ENCODE results near the gene EGFR. TPM values are rescaled to one million over a fixed set of nuclear protein-coding genes. Genes with fewer than 3 reads are reported as not detected.
A peak's percentile ranks its signal among the peaks of the same experiment; 100 is the strongest.

Gene EGFR
- total and polyA plus RNA-seq, 2 donors (not counting 1 experiment from before 2014, with no cell fraction given): 55.3 to 62.8 TPM

GRCh38 chr7:55255496-55256445, 237.0 kb downstream of the EGFR start:
- peak overlapping the region; percentile 68 for H3K27ac ChIP-seq (ENCODE audit: insufficient read depth, low read length)
- DNase-seq (ENCODE audit: low read depth in 2 of 2): peak; percentile 70 to 72

GRCh38 chr7:55258631-55259030, 239.8 kb downstream of the EGFR start:
- no peak for DNase-seq (ENCODE audit: low read depth in 2 of 2)
- H3K4me2 ChIP-seq (ENCODE audit: extremely low read depth, insufficient read depth, low read length): no peak overlapping the region
- H3K4me3 ChIP-seq (replicated peaks in 1 of 4; ENCODE audit: control extremely low read depth in 1 of 4, insufficient read depth in 1 of 4, low read depth in 3 of 4, low read length in 4 of 4): no peak overlapping the region
- H4K20me1 ChIP-seq (ENCODE audit: control insufficient read depth, extremely low read depth, insufficient read depth, low read length): no peaks in the 10 kb centered on the region
- H2AFZ ChIP-seq (ENCODE audit: low read length): no peak overlapping the region
- TF ChIP-seq, protein P1, sequence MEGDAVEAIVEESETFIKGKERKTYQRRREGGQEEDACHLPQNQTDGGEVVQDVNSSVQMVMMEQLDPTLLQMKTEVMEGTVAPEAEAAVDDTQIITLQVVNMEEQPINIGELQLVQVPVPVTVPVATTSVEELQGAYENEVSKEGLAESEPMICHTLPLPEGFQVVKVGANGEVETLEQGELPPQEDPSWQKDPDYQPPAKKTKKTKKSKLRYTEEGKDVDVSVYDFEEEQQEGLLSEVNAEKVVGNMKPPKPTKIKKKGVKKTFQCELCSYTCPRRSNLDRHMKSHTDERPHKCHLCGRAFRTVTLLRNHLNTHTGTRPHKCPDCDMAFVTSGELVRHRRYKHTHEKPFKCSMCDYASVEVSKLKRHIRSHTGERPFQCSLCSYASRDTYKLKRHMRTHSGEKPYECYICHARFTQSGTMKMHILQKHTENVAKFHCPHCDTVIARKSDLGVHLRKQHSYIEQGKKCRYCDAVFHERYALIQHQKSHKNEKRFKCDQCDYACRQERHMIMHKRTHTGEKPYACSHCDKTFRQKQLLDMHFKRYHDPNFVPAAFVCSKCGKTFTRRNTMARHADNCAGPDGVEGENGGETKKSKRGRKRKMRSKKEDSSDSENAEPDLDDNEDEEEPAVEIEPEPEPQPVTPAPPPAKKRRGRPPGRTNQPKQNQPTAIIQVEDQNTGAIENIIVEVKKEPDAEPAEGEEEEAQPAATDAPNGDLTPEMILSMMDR (conservative IDR thresholded peaks at IDR 0.05 in 1 of 2, IDR thresholded peaks at IDR 0.05 in 1 of 2; ENCODE audit: low read depth in 1 of 2, low read length in 2 of 2): no peak
- no peak for TF ChIP-seq EZH2 (IDR thresholded peaks at IDR 0.05; ENCODE audit: low read length, missing control alignments)
- H3K27ac ChIP-seq (ENCODE audit: insufficient read depth, low read length): no peak overlapping the region
- peaks cover 3% of the 10 kb centered on the region for H3K27me3 ChIP-seq (ENCODE audit: control insufficient read depth, insufficient read depth, low read length)
- H3K9ac ChIP-seq (ENCODE audit: insufficient read depth, low read length): no peak overlapping the region
- no peaks in the 10 kb centered on the region for H3K79me2 ChIP-seq (ENCODE audit: control insufficient read depth, insufficient read depth, low read length)
- H3K36me3 ChIP-seq (ENCODE audit: control insufficient read depth, insufficient read depth, low read length): no peaks in the 10 kb centered on the region
- H3K4me1 ChIP-seq (ENCODE audit: control insufficient read depth, extremely low read depth, insufficient read depth, low read length): peaks cover 5% of the 10 kb centered on the region
- H3K9me3 ChIP-seq (ENCODE audit: control insufficient read depth, insufficient read depth, low read depth, low read length): no peaks in the 10 kb centered on the region

More at GRCh38 chr7:55255496-55256445, 237.0 kb downstream of the EGFR start:
- H3K27me3 ChIP-seq (ENCODE audit: control insufficient read depth, insufficient read depth, low read length): no peaks in the 10 kb centered on the region
- peak overlapping the region; percentile 70 for H3K9ac ChIP-seq (ENCODE audit: insufficient read depth, low read length)
- H3K79me2 ChIP-seq (ENCODE audit: control insufficient read depth, insufficient read depth, low read length): no peaks in the 10 kb centered on the region
- peak overlapping the region; percentile 67 to 70 (median 68) for H3K4me3 ChIP-seq (replicated peaks in 1 of 4; ENCODE audit: control extremely low read depth in 1 of 4, insufficient read depth in 1 of 4, low read depth in 3 of 4, low read length in 4 of 4)
- no peaks in the 10 kb centered on the region for H3K9me3 ChIP-seq (ENCODE audit: control insufficient read depth, insufficient read depth, low read depth, low read length)
- H3K36me3 ChIP-seq (ENCODE audit: control insufficient read depth, insufficient read depth, low read length): no peaks in the 10 kb centered on the region
- no peak for TF ChIP-seq EZH2 (IDR thresholded peaks at IDR 0.05; ENCODE audit: low read length, missing control alignments)
- TF ChIP-seq, protein P1 (conservative IDR thresholded peaks at IDR 0.05 in 1 of 2, IDR thresholded peaks at IDR 0.05 in 1 of 2; ENCODE audit: low read depth in 1 of 2, low read length in 2 of 2): peak; percentile 62 to 85
- peaks cover 5% of the 10 kb centered on the region for H3K4me1 ChIP-seq (ENCODE audit: control insufficient read depth, extremely low read depth, insufficient read depth, low read length)
- H3K4me2 ChIP-seq (ENCODE audit: extremely low read depth, insufficient read depth, low read length): peak overlapping the region; percentile 99
- H2AFZ ChIP-seq (ENCODE audit: low read length): peak overlapping the region; percentile 96
- H4K20me1 ChIP-seq (ENCODE audit: control insufficient read depth, extremely low read depth, insufficient read depth, low read length): no peaks in the 10 kb centered on the region

- no peak for DNase-seq (ENCODE audit: low read depth in 2 of 2)
- no peak overlapping the region for H3K9ac ChIP-seq (ENCODE audit: insufficient read depth, low read length)
- H3K4me1 ChIP-seq (ENCODE audit: control insufficient read depth, extremely low read depth, insufficient read depth, low read length): peaks cover 3% of the 10 kb centered on the region
- H3K36me3 ChIP-seq (ENCODE audit: control insufficient read depth, insufficient read depth, low read length): no peaks in the 10 kb centered on the region
- H3K27me3 ChIP-seq (ENCODE audit: control insufficient read depth, insufficient read depth, low read length): peaks cover 3% of the 10 kb centered on the region
- no peaks in the 10 kb centered on the region for H3K9me3 ChIP-seq (ENCODE audit: control insufficient read depth, insufficient read depth, low read depth, low read length)
- TF ChIP-seq, protein P1 (conservative IDR thresholded peaks at IDR 0.05 in 1 of 2, IDR thresholded peaks at IDR 0.05 in 1 of 2; ENCODE audit: low read depth in 1 of 2, low read length in 2 of 2): no peak
- no peak overlapping the region for H3K4me3 ChIP-seq (replicated peaks in 1 of 4; ENCODE audit: control extremely low read depth in 1 of 4, insufficient read depth in 1 of 4, low read depth in 3 of 4, low read length in 4 of 4)
- H3K79me2 ChIP-seq (ENCODE audit: control insufficient read depth, insufficient read depth, low read length): no peaks in the 10 kb centered on the region
- H4K20me1 ChIP-seq (ENCODE audit: control insufficient read depth, extremely low read depth, insufficient read depth, low read length): no peaks in the 10 kb centered on the region
- no peak overlapping the region for H3K27ac ChIP-seq (ENCODE audit: insufficient read depth, low read length)
- no peak overlapping the region for H2AFZ ChIP-seq (ENCODE audit: low read length)
- no peak overlapping the region for H3K4me2 ChIP-seq (ENCODE audit: extremely low read depth, insufficient read depth, low read length)
These were observed 241.4 kb downstream of the EGFR start for GRCh38 chr7:55260171-55260570.

Data from fibroblast of lung (primary cell).